HG03045 (cell line): ENCODE data around the gene GSTP1.

ENCODE experiments used
- ATAC-seq: cut with Tn5 transposase; IDR thresholded peaks from one replicate; pipeline ENCODE4 v1.9.1; 2021; ENCODE audit warnings: mild to moderate bottlenecking, moderate library complexity; ENCODE audit not compliant: unreplicated experiment

The GSTP1 gene

DNA sequence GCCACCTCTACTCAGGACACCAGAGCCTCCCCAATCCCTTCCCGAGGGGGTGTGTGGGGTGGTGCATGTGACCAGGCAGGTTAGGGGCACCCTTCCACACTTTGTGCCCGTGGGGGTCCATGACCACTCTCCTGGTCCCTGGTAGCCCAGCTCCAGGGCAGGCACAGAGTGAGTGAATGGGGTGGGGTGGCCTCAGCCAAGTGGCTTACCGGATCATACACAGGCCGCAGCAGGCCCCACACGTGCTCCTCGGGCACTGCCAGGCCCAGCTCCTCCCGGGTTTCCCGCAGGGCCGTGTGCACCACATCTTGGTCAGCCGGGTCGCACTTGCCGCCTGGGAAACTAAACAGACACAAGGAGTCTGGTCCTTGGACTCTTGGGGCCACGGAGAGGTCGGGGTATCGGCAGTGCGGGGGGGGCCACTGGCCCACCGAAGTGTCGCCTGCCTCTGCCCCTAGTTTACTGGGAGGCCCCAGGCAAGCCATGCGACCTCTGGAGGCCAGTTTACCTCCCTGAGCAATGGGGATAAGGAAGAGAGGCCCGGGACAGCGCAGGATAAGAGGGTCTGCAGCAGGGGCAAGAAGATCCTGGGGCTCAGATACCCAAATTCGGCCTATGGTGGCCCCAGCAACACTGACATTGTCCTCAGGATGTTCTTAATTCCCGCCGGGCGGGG, 45.2 kb downstream of the GSTP1 start:
- ATAC-seq, result no peak

- peak; percentile 44 for ATAC-seq
Observed at GRCh38 chr11:67629386-67630227, 46.0 kb downstream of the GSTP1 start, which contains the start of gene NUDT8. Gene NUDT8, minus strand, starts transcription at chr11:67629937. Its CDS starts 26 bp downstream, at chr11:67629911.

GRCh38 chr11:67630228-67630942, 46.8 kb downstream of the GSTP1 start:
- peak; percentile 58 for ATAC-seq

DNA sequence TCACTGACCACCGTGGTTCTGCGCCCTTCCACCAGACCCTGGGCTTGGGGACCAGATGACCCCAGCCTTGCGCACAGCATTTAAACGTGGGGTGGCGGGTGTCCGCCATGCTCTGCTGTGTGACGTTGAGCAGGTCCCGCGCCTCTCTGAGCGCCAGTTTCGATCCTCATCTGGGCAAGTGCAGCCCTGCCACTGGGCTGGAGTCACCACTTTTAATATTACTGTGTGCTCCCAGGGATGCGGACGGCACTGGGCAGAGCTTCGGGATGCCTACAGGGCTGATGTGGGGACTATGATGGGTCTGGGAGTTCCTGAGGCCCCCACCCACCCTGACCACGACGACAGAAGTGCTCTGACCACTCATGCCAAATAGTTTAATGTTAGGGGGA, 47.3 kb downstream of the GSTP1 start:
- no peak for ATAC-seq

DNA sequence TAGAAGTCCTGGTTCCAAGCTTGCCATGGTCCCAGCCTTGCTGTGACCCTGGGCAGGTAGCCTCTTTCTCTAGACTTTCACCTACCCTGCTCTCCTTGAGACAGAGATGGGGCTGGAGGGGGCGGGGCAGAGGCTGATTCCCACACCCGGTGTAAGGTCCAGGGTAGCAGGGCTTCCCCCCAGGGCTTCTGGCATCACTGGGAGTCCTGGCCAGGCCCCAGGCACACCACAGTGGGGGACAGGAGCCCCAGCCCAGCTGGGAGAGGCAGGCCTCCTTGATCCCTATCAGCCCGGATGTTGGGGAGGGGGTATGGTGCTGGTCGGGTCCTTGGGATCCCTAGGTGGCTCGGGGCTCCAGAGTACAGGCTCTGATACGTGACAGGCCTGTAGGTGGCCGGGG, 47.8 kb downstream of the GSTP1 start:
- no peak for ATAC-seq

- ATAC-seq, result no peak
Observed at GRCh38 chr11:67631853-67632174, 48.2 kb downstream of the GSTP1 start.

DNA sequence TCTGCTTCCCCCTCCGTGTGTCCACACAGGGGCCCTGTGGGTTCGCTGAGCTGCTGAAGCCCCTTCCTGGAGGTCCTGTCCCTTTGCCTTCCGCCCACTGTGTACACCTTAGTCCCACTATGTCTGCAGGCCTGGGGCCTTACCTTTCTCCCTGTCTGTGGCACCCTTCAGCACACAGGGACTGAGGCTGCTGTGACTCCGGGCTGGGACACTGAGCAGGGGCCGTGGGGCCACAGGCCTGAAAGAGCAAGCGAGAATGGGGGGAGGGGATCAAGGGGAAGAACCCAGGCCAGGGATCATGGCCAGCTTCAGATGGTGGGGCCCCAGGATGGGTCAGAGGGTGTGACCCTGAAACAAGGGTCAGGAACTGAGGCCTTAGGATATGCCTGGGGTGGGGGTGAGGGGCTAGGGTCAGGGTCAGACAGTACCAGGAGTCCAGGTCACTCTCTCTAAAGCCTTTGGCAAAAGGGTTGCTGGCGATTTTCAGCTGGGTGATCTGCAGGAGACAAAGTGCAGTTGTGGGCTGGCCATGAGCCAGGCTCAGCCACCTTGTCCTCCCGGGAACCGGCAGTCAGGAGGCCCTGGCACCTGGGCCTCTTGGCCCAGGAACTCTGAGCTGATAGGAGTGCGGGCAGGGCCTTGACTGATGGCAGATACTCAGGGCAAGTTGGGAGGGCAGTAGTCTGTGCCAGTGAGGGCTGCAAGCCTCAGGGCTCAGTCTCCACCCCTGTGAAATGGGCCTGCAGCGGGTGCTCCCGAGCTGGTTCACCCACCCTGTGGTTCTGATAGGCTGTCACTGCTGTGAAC, 48.8 kb downstream of the GSTP1 start:
- no peak for ATAC-seq

GRCh38 chr11:67632982-67633755, 49.6 kb downstream of the GSTP1 start:
- ATAC-seq, result no peak

DNA sequence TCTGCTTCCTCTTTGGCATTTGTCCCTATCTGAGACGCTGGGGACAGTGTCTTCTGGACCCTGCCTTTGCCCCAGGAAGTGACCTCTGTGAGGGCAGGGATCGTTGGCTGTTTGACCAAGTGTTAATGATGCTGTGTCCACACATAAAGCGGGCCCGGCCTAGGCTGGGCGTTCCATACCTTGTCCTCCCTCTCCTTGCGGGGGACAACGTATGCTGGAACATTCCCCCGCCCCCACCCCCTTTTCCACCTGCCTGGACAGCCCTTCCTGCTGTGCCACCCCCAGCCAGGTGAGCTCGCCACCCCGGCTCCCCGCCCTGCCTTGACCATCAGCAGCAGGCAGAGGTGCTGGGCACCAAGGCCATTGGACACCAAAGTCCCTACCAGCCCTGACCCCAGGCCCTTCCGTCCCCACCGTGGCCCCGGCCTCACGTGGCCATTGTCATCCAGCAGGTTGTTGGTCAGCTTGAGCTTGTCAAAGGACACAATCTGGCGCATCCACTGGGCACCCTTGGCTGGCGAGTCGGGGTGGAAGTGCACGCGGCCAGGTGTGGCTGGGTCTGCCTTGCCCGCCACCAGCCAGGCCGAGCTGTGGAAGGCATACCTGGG, 50.2 kb downstream of the GSTP1 start:
- no peak for ATAC-seq

DNA sequence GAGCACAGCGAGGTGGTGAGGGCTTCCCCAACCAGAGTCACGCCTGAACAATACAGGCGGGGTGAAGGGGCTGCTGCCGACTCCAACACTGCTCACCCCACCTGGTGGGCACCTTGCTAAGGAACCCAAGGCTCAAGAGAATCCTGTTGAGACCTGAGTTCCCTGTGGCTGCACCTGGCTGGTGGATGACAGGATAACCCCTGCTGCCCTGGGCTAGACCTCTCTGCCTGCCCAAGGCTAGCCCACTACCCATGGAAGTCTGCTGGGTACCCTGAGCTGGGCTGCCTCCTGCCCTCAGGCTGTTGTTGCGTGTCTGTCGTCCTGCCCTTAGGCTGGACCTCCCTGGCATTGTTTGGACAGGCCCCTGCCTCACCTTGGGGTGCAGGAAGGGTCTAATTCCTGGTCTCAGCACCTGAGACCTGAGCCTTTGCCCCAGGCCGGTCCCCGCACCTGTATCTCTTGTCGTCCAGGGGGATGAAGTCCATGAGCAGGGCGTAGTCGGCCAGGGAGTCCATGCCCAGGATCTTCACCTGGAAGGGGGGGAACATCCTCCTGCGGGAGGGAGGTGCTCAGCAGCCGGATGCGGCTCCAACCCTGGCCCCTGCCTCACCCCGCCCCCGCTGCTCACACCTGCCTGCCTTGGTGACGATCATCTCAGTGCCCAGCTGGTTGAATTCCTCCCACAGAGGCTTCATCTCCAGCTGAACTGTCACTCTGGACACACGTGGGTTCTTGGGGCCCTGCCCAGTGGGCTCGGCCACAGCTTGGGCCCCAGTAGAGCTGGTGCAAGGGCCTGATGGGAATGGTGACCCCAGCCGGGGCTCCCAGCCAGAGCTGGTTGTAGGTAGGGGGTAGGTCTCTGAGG, 51.0 kb downstream of the GSTP1 start:
- no peak for ATAC-seq

DNA sequence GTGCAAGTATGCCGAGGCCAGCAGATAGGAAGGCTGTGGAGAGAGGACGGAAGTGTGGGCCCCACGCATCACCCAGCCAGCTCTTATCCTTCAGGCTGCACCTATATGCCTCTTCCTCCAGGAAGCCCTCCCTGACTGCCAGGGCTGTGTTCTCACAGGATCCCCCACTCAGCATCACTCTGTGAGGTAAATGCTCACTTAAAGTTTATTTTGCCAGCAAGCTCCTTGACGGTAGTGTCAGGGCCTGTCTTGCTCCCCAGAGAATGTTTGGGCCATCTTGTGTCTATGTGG, 51.6 kb downstream of the GSTP1 start:
- no peak for ATAC-seq
